GM23338 (cell line): Measurements from ENCODE around the gene EPHX1. TPM values are rescaled to one million over a fixed set of nuclear protein-coding genes. Genes with fewer than 3 reads are reported as not detected.
A peak's percentile ranks its signal among the peaks of the same experiment; 100 is the strongest.

Experiments
- ATAC-seq: fragments of 200-7000 bp; cut with Tn5 transposase; 3 replicates; pipeline ENCODE4 v1.9.1; 2020
- DNase-seq: peaks from one replicate; pipeline ENCODE4 v3.0.0-alpha.2; 2015; ENCODE audit warnings: low spot score
- H2AFZ ChIP-seq: fragments of 200-600 bp; sonication (generic); 2 replicates; pipeline ENCODE4 v1.8.0; 2016; ENCODE audit warnings: antibody characterized with exemption, mild to moderate bottlenecking, moderate library complexity
- H3F3A ChIP-seq: fragments of 200-600 bp; sonication (generic); replicated peaks from 2 replicates; pipeline ENCODE4 v1.8.0; 2017; ENCODE audit warnings: antibody characterized with exemption, mixed run types, low read depth
- H3K27ac ChIP-seq: fragments of 200-600 bp; sonication (generic); 2 replicates; pipeline ENCODE4 v1.6.1; 2016; ENCODE audit warnings: low read depth
- H3K27me3 ChIP-seq: fragments of 200-600 bp; sonication (generic); 2 replicates; pipeline ENCODE4 v1.8.0; 2016; ENCODE audit warnings: mild to moderate bottlenecking, mixed run types, moderate library complexity; ENCODE audit not compliant: insufficient read depth
- H3K36me3 ChIP-seq: fragments of 200-600 bp; sonication (generic); 2 replicates; pipeline ENCODE4 v1.8.0; 2016; ENCODE audit warnings: mild to moderate bottlenecking; ENCODE audit not compliant: insufficient read depth
- H3K4me1 ChIP-seq: fragments of 200-600 bp; sonication (generic); 2 replicates; pipeline ENCODE4 v1.8.0; 2016; ENCODE audit warnings: mild to moderate bottlenecking, moderate library complexity; ENCODE audit not compliant: insufficient read depth
- H3K4me2 ChIP-seq: fragments of 200-600 bp; sonication (generic); 2 replicates; pipeline ENCODE4 v1.7.1; 2017; ENCODE audit warnings: mixed run types
- H3K4me3 ChIP-seq: fragments of 200-600 bp; sonication (generic); 2 replicates; pipeline ENCODE4 v1.6.1; 2016; ENCODE audit warnings: mixed run types
- H3K79me2 ChIP-seq: fragments of 200-600 bp; sonication (generic); replicated peaks from 2 replicates; pipeline ENCODE4 v1.8.0; 2017; ENCODE audit warnings: mild to moderate bottlenecking; ENCODE audit not compliant: insufficient read depth
- H3K9me2 ChIP-seq: fragments of 200-600 bp; sonication (generic); 2 replicates; pipeline ENCODE4 v1.8.0; 2017; ENCODE audit not compliant: insufficient read depth
- H4K20me1 ChIP-seq: fragments of 200-600 bp; sonication (generic); replicated peaks from 2 replicates; pipeline ENCODE4 v1.8.0; 2017; ENCODE audit warnings: mild to moderate bottlenecking; ENCODE audit not compliant: insufficient read depth
- H3K27ac Mint-ChIP-seq: 2 replicates; pipeline ENCODE4 v1.8.0; 2020; ENCODE audit warnings: inconsistent platforms, mild to moderate bottlenecking, moderate library complexity, mixed read lengths
- H3K27me3 Mint-ChIP-seq: 3 replicates; pipeline ENCODE4 v1.8.0; 2022; ENCODE audit warnings: low read depth, mild to moderate bottlenecking, moderate library complexity, mixed read lengths, inconsistent platforms; ENCODE audit not compliant: insufficient read depth, poor library complexity
- H3K36me3 Mint-ChIP-seq: 3 replicates; pipeline ENCODE4 v1.8.0; 2021; ENCODE audit warnings: low read depth, mild to moderate bottlenecking, inconsistent platforms, moderate library complexity, mixed read lengths
- H3K4me1 Mint-ChIP-seq: 3 replicates; pipeline ENCODE4 v1.8.0; 2020; ENCODE audit warnings: mild to moderate bottlenecking, inconsistent platforms, mixed read lengths
- H3K4me3 Mint-ChIP-seq: 3 replicates; pipeline ENCODE4 v1.8.0; 2021; ENCODE audit warnings: moderate library complexity, mild to moderate bottlenecking, inconsistent platforms, mixed read lengths
- H3K9me3 Mint-ChIP-seq: 3 replicates; pipeline ENCODE4 v1.8.0; 2020; ENCODE audit warnings: moderate library complexity, mild to moderate bottlenecking, inconsistent platforms, mixed read lengths
- EZH2 ChIP-seq: fragments of 200-600 bp; sonication (generic); IDR thresholded peaks from one replicate; pipeline ENCODE4 v1.8.0; 2017; ENCODE audit warnings: antibody characterized with exemption, mild to moderate bottlenecking, low read depth; ENCODE audit not compliant: unreplicated experiment
- EZH2phosphoT487 ChIP-seq: fragments of 200-600 bp; sonication (generic); IDR thresholded peaks from one replicate; pipeline ENCODE4 v1.8.1; 2018; ENCODE audit warnings: antibody characterized with exemption; ENCODE audit not compliant: unreplicated experiment
- JUNB ChIP-seq: IDR thresholded peaks from one replicate; pipeline ENCODE4 v1.6.1; 2016; ENCODE audit warnings: antibody characterized with exemption; ENCODE audit not compliant: unreplicated experiment
- NANOG ChIP-seq: IDR thresholded peaks from 2 replicates; pipeline ENCODE4 v1.6.1; 2016; ENCODE audit warnings: antibody characterized with exemption, borderline replicate concordance
- STAT1 ChIP-seq: IDR thresholded peaks from one replicate; pipeline ENCODE4 v1.6.1; 2016; ENCODE audit warnings: antibody characterized with exemption; ENCODE audit not compliant: unreplicated experiment
- polyA plus RNA-seq: library from polyadenylated mRNA; unstranded; fragments of >200 nt; fragmentation: Nextera tagmentation; extraction: Ambion mirVana; gene quantifications from 2 replicates; pipeline ENCODE4 v1.2.1, GENCODE V29; 2016
- total RNA-seq: library from RNA; depleted of rRNA; stranded (reverse); fragments of >200 nt; shearing (Covaris generic); gene quantifications from 2 replicates; pipeline ENCODE4 v1.2.3, GENCODE V29; 2014
- TF ChIP-seq, protein P1 (sequence below): IDR thresholded peaks from one replicate; pipeline ENCODE4 v1.6.1; 2018; ENCODE audit warnings: antibody characterized with exemption; ENCODE audit not compliant: unreplicated experiment
- TF ChIP-seq, protein P2 (sequence below), 2 experiments: fragments of 200-600 bp in 1 of 2; sonication (generic) in 1 of 2; conservative IDR thresholded peaks; 2 replicates each; pipeline versions ENCODE4 v1.5.1 to v1.6.1; 2016 to 2017; ENCODE audit warnings: antibody characterized with exemption in 2 of 2, low read depth in 2 of 2, mild to moderate bottlenecking in 2 of 2, moderate library complexity in 1 of 2
- TF ChIP-seq, protein P3 (sequence below): fragments of 250-450 bp; sonication (Bioruptor Pico); IDR thresholded peaks from 2 replicates; pipeline ENCODE4 v1.5.0; 2020; ENCODE audit warnings: mild to moderate bottlenecking, moderate library complexity
- TF ChIP-seq, protein P4 (sequence below): IDR thresholded peaks from 2 replicates; pipeline ENCODE4 v1.6.1; 2016; ENCODE audit warnings: antibody characterized with exemption

Gene EPHX1
- total and polyA plus RNA-seq, 2 experiments from 2014 or later, result 15.3 to 46.5 TPM

DNA sequence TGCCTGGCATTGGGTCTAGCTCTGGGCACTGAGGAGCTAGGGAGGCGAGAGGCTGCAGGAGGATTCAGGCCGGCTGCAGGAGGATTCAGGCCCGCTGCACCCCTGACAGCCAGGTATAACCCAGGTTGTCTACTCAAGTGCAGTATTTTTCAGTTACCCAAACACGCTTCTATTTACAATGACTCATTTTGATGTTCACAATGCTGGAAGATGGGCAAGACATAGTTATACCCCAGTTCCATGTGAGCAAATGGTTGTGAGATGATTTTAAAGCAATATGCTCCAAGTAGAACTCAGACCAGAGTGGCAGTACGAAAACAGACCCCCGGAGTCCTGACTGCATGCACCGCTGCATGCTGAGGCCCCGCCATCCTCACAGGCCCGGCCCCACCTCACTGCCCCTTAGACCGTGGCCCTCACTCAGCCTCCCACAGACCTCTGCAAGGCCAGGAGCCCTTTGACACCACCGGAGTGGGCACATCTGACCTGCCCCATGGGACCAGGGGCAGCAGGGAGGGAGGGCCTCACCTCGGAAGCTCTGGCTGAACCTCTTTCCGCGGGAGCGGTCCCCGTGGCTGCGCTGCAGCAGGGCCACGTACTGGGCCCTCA is 78.5 kb downstream of the EPHX1 start:
- peaks cover 33% of the 10 kb centered on the region for H3K4me1 ChIP-seq
- H3K4me3 Mint-ChIP-seq, result peak overlapping the region; percentile 46; the same call in 2 of the 3 replicates
- H3K27me3 Mint-ChIP-seq, result peaks cover 22% of the 10 kb centered on the region
- H3F3A ChIP-seq, result peaks cover 14% of the 10 kb centered on the region
- H3K36me3 Mint-ChIP-seq, result no peaks in the 10 kb centered on the region
- peaks cover 40% of the 10 kb centered on the region for H3K4me1 Mint-ChIP-seq
- no peaks in the 10 kb centered on the region for H3K27me3 ChIP-seq
- H2AFZ ChIP-seq, result no peak overlapping the region
- peak overlapping the region; percentile 81 for H3K4me2 ChIP-seq
- H3K27ac Mint-ChIP-seq, result no peak overlapping the region
- H3K9me2 ChIP-seq, result no peaks in the 10 kb centered on the region
- no peaks in the 10 kb centered on the region for H3K36me3 ChIP-seq
- H3K4me3 ChIP-seq, result peak overlapping the region; percentile 55
- DNase-seq, result no peak
- 0 out of 2 replicates have a peak overlapping the region, but pooled peaks have one; percentile 50 for H3K27ac ChIP-seq
- ATAC-seq, result no peak
- H3K79me2 ChIP-seq, result 0 out of 2 replicates have a peak, but pooled peaks cover 6% of the 10 kb centered on the region
- H3K9me3 Mint-ChIP-seq, result no peaks in the 10 kb centered on the region
- TF ChIP-seq, protein P1, sequence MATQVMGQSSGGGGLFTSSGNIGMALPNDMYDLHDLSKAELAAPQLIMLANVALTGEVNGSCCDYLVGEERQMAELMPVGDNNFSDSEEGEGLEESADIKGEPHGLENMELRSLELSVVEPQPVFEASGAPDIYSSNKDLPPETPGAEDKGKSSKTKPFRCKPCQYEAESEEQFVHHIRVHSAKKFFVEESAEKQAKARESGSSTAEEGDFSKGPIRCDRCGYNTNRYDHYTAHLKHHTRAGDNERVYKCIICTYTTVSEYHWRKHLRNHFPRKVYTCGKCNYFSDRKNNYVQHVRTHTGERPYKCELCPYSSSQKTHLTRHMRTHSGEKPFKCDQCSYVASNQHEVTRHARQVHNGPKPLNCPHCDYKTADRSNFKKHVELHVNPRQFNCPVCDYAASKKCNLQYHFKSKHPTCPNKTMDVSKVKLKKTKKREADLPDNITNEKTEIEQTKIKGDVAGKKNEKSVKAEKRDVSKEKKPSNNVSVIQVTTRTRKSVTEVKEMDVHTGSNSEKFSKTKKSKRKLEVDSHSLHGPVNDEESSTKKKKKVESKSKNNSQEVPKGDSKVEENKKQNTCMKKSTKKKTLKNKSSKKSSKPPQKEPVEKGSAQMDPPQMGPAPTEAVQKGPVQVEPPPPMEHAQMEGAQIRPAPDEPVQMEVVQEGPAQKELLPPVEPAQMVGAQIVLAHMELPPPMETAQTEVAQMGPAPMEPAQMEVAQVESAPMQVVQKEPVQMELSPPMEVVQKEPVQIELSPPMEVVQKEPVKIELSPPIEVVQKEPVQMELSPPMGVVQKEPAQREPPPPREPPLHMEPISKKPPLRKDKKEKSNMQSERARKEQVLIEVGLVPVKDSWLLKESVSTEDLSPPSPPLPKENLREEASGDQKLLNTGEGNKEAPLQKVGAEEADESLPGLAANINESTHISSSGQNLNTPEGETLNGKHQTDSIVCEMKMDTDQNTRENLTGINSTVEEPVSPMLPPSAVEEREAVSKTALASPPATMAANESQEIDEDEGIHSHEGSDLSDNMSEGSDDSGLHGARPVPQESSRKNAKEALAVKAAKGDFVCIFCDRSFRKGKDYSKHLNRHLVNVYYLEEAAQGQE, result no peak
- TF ChIP-seq EZH2 (no peak), JUNB (no peak), EZH2phosphoT487 (no peak), STAT1 (no peak), NANOG (no peak)
- TF ChIP-seq, protein P2, sequence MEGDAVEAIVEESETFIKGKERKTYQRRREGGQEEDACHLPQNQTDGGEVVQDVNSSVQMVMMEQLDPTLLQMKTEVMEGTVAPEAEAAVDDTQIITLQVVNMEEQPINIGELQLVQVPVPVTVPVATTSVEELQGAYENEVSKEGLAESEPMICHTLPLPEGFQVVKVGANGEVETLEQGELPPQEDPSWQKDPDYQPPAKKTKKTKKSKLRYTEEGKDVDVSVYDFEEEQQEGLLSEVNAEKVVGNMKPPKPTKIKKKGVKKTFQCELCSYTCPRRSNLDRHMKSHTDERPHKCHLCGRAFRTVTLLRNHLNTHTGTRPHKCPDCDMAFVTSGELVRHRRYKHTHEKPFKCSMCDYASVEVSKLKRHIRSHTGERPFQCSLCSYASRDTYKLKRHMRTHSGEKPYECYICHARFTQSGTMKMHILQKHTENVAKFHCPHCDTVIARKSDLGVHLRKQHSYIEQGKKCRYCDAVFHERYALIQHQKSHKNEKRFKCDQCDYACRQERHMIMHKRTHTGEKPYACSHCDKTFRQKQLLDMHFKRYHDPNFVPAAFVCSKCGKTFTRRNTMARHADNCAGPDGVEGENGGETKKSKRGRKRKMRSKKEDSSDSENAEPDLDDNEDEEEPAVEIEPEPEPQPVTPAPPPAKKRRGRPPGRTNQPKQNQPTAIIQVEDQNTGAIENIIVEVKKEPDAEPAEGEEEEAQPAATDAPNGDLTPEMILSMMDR (conservative IDR thresholded peaks at IDR 0.05; ENCODE audit: low read depth in 2 of 2), result no peak
- TF ChIP-seq, protein P3, sequence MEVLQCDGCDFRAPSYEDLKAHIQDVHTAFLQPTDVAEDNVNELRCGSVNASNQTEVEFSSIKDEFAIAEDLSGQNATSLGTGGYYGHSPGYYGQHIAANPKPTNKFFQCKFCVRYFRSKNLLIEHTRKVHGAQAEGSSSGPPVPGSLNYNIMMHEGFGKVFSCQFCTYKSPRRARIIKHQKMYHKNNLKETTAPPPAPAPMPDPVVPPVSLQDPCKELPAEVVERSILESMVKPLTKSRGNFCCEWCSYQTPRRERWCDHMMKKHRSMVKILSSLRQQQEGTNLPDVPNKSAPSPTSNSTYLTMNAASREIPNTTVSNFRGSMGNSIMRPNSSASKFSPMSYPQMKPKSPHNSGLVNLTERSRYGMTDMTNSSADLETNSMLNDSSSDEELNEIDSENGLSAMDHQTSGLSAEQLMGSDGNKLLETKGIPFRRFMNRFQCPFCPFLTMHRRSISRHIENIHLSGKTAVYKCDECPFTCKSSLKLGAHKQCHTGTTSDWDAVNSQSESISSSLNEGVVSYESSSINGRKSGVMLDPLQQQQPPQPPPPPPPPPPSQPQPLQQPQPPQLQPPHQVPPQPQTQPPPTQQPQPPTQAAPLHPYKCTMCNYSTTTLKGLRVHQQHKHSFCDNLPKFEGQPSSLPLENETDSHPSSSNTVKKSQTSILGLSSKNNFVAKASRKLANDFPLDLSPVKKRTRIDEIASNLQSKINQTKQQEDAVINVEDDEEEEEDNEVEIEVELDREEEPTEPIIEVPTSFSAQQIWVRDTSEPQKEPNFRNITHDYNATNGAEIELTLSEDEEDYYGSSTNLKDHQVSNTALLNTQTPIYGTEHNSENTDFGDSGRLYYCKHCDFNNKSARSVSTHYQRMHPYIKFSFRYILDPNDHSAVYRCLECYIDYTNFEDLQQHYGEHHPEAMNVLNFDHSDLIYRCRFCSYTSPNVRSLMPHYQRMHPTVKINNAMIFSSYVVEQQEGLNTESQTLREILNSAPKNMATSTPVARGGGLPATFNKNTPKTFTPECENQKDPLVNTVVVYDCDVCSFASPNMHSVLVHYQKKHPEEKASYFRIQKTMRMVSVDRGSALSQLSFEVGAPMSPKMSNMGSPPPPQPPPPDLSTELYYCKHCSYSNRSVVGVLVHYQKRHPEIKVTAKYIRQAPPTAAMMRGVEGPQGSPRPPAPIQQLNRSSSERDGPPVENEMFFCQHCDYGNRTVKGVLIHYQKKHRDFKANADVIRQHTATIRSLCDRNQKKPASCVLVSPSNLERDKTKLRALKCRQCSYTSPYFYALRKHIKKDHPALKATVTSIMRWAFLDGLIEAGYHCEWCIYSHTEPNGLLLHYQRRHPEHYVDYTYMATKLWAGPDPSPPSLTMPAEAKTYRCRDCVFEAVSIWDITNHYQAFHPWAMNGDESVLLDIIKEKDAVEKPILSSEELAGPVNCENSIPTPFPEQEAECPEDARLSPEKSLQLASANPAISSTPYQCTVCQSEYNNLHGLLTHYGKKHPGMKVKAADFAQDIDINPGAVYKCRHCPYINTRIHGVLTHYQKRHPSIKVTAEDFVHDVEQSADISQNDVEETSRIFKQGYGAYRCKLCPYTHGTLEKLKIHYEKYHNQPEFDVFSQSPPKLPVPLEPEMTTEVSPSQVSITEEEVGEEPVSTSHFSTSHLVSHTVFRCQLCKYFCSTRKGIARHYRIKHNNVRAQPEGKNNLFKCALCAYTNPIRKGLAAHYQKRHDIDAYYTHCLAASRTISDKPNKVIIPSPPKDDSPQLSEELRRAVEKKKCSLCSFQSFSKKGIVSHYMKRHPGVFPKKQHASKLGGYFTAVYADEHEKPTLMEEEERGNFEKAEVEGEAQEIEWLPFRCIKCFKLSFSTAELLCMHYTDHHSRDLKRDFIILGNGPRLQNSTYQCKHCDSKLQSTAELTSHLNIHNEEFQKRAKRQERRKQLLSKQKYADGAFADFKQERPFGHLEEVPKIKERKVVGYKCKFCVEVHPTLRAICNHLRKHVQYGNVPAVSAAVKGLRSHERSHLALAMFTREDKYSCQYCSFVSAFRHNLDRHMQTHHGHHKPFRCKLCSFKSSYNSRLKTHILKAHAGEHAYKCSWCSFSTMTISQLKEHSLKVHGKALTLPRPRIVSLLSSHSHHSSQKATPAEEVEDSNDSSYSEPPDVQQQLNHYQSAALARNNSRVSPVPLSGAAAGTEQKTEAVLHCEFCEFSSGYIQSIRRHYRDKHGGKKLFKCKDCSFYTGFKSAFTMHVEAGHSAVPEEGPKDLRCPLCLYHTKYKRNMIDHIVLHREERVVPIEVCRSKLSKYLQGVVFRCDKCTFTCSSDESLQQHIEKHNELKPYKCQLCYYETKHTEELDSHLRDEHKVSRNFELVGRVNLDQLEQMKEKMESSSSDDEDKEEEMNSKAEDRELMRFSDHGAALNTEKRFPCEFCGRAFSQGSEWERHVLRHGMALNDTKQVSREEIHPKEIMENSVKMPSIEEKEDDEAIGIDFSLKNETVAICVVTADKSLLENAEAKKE (CRISPR knock-in tag), result no peak
- TF ChIP-seq, protein P4, sequence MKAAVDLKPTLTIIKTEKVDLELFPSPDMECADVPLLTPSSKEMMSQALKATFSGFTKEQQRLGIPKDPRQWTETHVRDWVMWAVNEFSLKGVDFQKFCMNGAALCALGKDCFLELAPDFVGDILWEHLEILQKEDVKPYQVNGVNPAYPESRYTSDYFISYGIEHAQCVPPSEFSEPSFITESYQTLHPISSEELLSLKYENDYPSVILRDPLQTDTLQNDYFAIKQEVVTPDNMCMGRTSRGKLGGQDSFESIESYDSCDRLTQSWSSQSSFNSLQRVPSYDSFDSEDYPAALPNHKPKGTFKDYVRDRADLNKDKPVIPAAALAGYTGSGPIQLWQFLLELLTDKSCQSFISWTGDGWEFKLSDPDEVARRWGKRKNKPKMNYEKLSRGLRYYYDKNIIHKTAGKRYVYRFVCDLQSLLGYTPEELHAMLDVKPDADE, result no peak
- H4K20me1 ChIP-seq, result no peaks in the 10 kb centered on the region
